HepG2 (cell line): Measurements from ENCODE around the gene LRP5. TPM values are rescaled to one million over a fixed set of nuclear protein-coding genes. Genes with fewer than 3 reads are reported as not detected.
A peak's percentile ranks its signal among the peaks of the same experiment; 100 is the strongest.

ENCODE experiments used
- HHEX ChIP-seq: IDR thresholded peaks from 2 replicates; pipeline ENCODE4 v1.6.1; 2016; ENCODE audit warnings: control low read depth
- MED1 ChIP-seq: sonication (generic); formaldehyde crosslinking; IDR thresholded peaks from 2 replicates; pipeline ENCODE4 v1.4.0; 2020; ENCODE audit warnings: missing genetic modification reagents
- MYC ChIP-seq: sonication (generic); formaldehyde crosslinking; IDR thresholded peaks from 2 replicates; pipeline ENCODE4 v1.9.0; 2021; ENCODE audit warnings: missing genetic modification reagents, borderline replicate concordance
- RBFOX2 ChIP-seq: fragments of 200-400 bp; formaldehyde crosslinking; IDR thresholded peaks from 2 replicates; pipeline ENCODE4 v1.6.1; 2017; ENCODE audit warnings: low read depth, mild to moderate bottlenecking, low read length
- RBM39 ChIP-seq: fragments of 200-400 bp; formaldehyde crosslinking; IDR thresholded peaks from one replicate; pipeline ENCODE4 v1.6.1; 2018; ENCODE audit warnings: antibody characterized with exemption, mild to moderate bottlenecking, low read depth, low read length; ENCODE audit not compliant: poor library complexity, severe bottlenecking
- SIN3A ChIP-seq: IDR thresholded peaks from 2 replicates; pipeline ENCODE4 v1.6.1; 2011; ENCODE audit warnings: low read depth, mild to moderate bottlenecking, control low read depth, low read length, borderline replicate concordance
- TARDBP ChIP-seq: sonication (generic); formaldehyde crosslinking; IDR thresholded peaks from 2 replicates; pipeline ENCODE4 v1.8.0; 2022; ENCODE audit warnings: mild to moderate bottlenecking, missing genetic modification reagents
- TGIF2 ChIP-seq: IDR thresholded peaks from 2 replicates; pipeline ENCODE4 v1.6.1; 2016; ENCODE audit warnings: control low read depth, missing compliant biosample characterization
- TOPORS ChIP-seq: sonication (generic); formaldehyde crosslinking; IDR thresholded peaks from 2 replicates; pipeline ENCODE4 v1.8.0; 2023; ENCODE audit warnings: mild to moderate bottlenecking, missing genetic modification reagents
- YEATS4 ChIP-seq: sonication (generic); formaldehyde crosslinking; IDR thresholded peaks from 2 replicates; pipeline ENCODE4 v1.4.0; 2020; ENCODE audit warnings: missing genetic modification reagents, borderline replicate concordance
- ZBTB44 ChIP-seq: sonication (generic); formaldehyde crosslinking; IDR thresholded peaks from 2 replicates; pipeline ENCODE4 v1.4.0; 2020; ENCODE audit warnings: missing genetic modification reagents
- ZNF235 ChIP-seq: sonication (generic); formaldehyde crosslinking; IDR thresholded peaks from 2 replicates; pipeline ENCODE4 v1.8.1; 2023; ENCODE audit warnings: mild to moderate bottlenecking, missing genetic modification reagents, borderline replicate concordance
- ZNF260 ChIP-seq: sonication (generic); formaldehyde crosslinking; IDR thresholded peaks from 2 replicates; pipeline ENCODE4 v1.4.0; 2020; ENCODE audit warnings: missing genetic modification reagents, low read depth, mild to moderate bottlenecking, borderline replicate concordance
- ZNF546 ChIP-seq: sonication (generic); formaldehyde crosslinking; conservative IDR thresholded peaks from 2 replicates; pipeline ENCODE4 v1.8.1; 2023; ENCODE audit warnings: mild to moderate bottlenecking, missing genetic modification reagents
- ZNF740 ChIP-seq: sonication (generic); formaldehyde crosslinking; IDR thresholded peaks from 2 replicates; pipeline ENCODE4 v1.4.0; 2020; ENCODE audit warnings: missing genetic modification reagents
- ZSCAN20 ChIP-seq: sonication (generic); formaldehyde crosslinking; IDR thresholded peaks from 2 replicates; pipeline ENCODE4 v1.4.0; 2020; ENCODE audit warnings: missing genetic modification reagents, mild to moderate bottlenecking, borderline replicate concordance
- polyA plus RNA-seq, 8 experiments: library from polyadenylated mRNA; depleted of rRNA in 3 of 8; stranded (reverse) in 7 of 8; unstranded in 1 of 8; fragments of >200 nt; fragmentation: Illumina TruSeq in 4 of 8; extraction: Trizol in 4 of 8; gene quantifications; 2 replicates each; pipeline versions ENCODE4 v1.2.1 to v1.2.3, GENCODE V29; 2011 to 2016; ENCODE audit warnings: low read depth in 4 of 8, missing spikeins in 1 of 8, mixed read lengths in 1 of 8; ENCODE audit not compliant: insufficient read depth in 1 of 8
- total RNA-seq, 5 experiments: library from RNA; depleted of rRNA; stranded (reverse); fragments of >200 nt; fragmentation: Illumina TruSeq; extraction: Trizol; gene quantifications; 2 replicates each; pipeline ENCODE4 v1.2.3, GENCODE V29; 2016; ENCODE audit warnings: low read depth in 1 of 5
- TF ChIP-seq, protein P1 (sequence below): sonication (generic); formaldehyde crosslinking; IDR thresholded peaks from 2 replicates; pipeline ENCODE4 v1.5.0; 2020; ENCODE audit warnings: missing genetic modification reagents
- TF ChIP-seq, protein P2 (sequence below): sonication (generic); formaldehyde crosslinking; IDR thresholded peaks from 2 replicates; pipeline ENCODE4 v1.8.1; 2023; ENCODE audit warnings: mild to moderate bottlenecking, missing genetic modification reagents, borderline replicate concordance
- TF ChIP-seq, protein P3 (sequence below): sonication (generic); formaldehyde crosslinking; IDR thresholded peaks from 2 replicates; pipeline ENCODE4 v1.4.0; 2020; ENCODE audit warnings: missing genetic modification reagents, borderline replicate concordance
- TF ChIP-seq, protein P4 (sequence below): sonication (generic); formaldehyde crosslinking; IDR thresholded peaks from 2 replicates; pipeline ENCODE4 v1.4.0; 2020; ENCODE audit warnings: mild to moderate bottlenecking, missing genetic modification reagents

Gene LRP5
- total and polyA plus RNA-seq, 2 of the 13 experiments (the other 11 are each of a cell fraction or from before 2014, with no cell fraction given), result 40.4 to 64.0 TPM

- TF ChIP-seq, protein P1, sequence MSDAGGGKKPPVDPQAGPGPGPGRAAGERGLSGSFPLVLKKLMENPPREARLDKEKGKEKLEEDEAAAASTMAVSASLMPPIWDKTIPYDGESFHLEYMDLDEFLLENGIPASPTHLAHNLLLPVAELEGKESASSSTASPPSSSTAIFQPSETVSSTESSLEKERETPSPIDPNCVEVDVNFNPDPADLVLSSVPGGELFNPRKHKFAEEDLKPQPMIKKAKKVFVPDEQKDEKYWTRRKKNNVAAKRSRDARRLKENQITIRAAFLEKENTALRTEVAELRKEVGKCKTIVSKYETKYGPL (CRISPR knock-in tag), result 0 out of 2 replicates have a peak, but pooled peaks have one; percentile 51
- TF ChIP-seq ZBTB44 (CRISPR knock-in tag) (no peak), MYC (CRISPR knock-in tag) (peak; percentile 54), TARDBP (peak; percentile 7; the same call in 1 of the 2 replicates), ZSCAN20 (CRISPR knock-in tag) (0 out of 2 replicates have a peak, but pooled peaks have one; percentile 32), RBM39 (peak; percentile 19), TOPORS (CRISPR knock-in tag) (no peak), TGIF2 (peak; percentile 53; the same call in 1 of the 2 replicates), ZNF235 (CRISPR knock-in tag) (no peak), ZNF260 (no peak), MED1 (CRISPR knock-in tag) (0 out of 2 replicates have a peak, but pooled peaks have one; percentile 11), RBFOX2 (peak; percentile 84), HHEX (no peak), ZNF546 (CRISPR knock-in tag) (peak; percentile 72; the same call in 1 of the 2 replicates), YEATS4 (CRISPR knock-in tag) (peak; percentile 83), ZNF740 (CRISPR knock-in tag) (peak; percentile 51; the same call in 1 of the 2 replicates), SIN3A (peak; percentile 57; the same call in 1 of the 2 replicates)
- TF ChIP-seq, protein P2, sequence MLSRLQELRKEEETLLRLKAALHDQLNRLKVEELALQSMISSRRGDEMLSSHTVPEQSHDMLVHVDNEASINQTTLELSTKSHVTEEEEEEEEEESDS, result no peak
- TF ChIP-seq, protein P3, sequence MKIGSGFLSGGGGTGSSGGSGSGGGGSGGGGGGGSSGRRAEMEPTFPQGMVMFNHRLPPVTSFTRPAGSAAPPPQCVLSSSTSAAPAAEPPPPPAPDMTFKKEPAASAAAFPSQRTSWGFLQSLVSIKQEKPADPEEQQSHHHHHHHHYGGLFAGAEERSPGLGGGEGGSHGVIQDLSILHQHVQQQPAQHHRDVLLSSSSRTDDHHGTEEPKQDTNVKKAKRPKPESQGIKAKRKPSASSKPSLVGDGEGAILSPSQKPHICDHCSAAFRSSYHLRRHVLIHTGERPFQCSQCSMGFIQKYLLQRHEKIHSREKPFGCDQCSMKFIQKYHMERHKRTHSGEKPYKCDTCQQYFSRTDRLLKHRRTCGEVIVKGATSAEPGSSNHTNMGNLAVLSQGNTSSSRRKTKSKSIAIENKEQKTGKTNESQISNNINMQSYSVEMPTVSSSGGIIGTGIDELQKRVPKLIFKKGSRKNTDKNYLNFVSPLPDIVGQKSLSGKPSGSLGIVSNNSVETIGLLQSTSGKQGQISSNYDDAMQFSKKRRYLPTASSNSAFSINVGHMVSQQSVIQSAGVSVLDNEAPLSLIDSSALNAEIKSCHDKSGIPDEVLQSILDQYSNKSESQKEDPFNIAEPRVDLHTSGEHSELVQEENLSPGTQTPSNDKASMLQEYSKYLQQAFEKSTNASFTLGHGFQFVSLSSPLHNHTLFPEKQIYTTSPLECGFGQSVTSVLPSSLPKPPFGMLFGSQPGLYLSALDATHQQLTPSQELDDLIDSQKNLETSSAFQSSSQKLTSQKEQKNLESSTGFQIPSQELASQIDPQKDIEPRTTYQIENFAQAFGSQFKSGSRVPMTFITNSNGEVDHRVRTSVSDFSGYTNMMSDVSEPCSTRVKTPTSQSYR (CRISPR knock-in tag), result peak; percentile 81
- TF ChIP-seq, protein P4, sequence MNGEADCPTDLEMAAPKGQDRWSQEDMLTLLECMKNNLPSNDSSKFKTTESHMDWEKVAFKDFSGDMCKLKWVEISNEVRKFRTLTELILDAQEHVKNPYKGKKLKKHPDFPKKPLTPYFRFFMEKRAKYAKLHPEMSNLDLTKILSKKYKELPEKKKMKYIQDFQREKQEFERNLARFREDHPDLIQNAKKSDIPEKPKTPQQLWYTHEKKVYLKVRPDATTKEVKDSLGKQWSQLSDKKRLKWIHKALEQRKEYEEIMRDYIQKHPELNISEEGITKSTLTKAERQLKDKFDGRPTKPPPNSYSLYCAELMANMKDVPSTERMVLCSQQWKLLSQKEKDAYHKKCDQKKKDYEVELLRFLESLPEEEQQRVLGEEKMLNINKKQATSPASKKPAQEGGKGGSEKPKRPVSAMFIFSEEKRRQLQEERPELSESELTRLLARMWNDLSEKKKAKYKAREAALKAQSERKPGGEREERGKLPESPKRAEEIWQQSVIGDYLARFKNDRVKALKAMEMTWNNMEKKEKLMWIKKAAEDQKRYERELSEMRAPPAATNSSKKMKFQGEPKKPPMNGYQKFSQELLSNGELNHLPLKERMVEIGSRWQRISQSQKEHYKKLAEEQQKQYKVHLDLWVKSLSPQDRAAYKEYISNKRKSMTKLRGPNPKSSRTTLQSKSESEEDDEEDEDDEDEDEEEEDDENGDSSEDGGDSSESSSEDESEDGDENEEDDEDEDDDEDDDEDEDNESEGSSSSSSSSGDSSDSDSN (CRISPR knock-in tag), result peak; percentile 42; the same call in 1 of the 2 replicates
Observed at GRCh38 chr11:68460741-68461574, 148.6 kb downstream of the LRP5 start, which contains the start of gene PPP6R3 (continued).
